ENCODE data around the gene TIMMDC1. TPM values are rescaled to one million over a fixed set of nuclear protein-coding genes. Genes with fewer than 3 reads are reported as not detected.
A peak's percentile ranks its signal among the peaks of the same experiment; 100 is the strongest.

Gene TIMMDC1
- total RNA-seq, 1 experiment from 2014 or later: 109 TPM

DNA sequence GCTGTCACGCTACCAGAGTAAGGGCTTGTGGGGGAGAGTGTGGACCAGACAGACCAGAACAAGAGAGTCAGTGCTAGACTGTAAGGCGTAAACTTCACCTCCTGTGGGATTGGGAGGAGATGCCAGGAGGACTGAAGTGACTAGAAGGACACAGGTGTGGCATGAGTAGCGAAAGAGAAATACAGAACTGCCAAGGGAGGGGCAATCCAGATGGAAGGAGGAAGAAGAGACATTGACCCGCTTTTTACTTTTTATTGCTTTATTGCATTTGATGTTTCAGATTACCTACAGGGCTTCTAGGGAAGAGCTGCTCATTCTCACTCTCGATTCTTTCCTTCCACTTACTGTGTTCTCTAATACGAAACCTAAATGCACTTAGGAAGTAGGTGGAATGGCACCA lies 27.5 kb upstream of the TIMMDC1 start:
- H3K18ac ChIP-seq (ENCODE audit: insufficient read length, low read depth, low read length): no peak overlapping the region
- no peaks in the 10 kb centered on the region; a peak in 1 of 5 replicates for H3K9me3 Mint-ChIP-seq
- H3K4me3 Mint-ChIP-seq: peak overlapping the region in 1 of 2 experiments; percentile 1; a peak in 1 of 5 replicates
- no peak overlapping the region for H3K4ac ChIP-seq (ENCODE audit: low read depth, low read length)
- H3K79me2 ChIP-seq (ENCODE audit: insufficient read depth, low read length): no peaks in the 10 kb centered on the region
- H4K5ac ChIP-seq (ENCODE audit: insufficient read length, low read depth, low read length): no peak overlapping the region
- no CpG with 5 or more reads among the region's 6 CpGs for WGBS (ENCODE audit: extremely low coverage, insufficient read length, low lambda C conversion rate)
- no peak overlapping the region for H3K27ac ChIP-seq (ENCODE audit: insufficient read length, low read depth, low read length)
- no peak overlapping the region for H2BK20ac ChIP-seq (ENCODE audit: low read depth, low read length, poor library complexity, severe bottlenecking)
- H3K27me3 ChIP-seq (ENCODE audit: insufficient read depth, low read length): no peaks in the 10 kb centered on the region
- H3K4me2 ChIP-seq (ENCODE audit: insufficient read depth, insufficient read length, low read length): no peak overlapping the region
- no peak for DNase-seq
- H3K9ac ChIP-seq (ENCODE audit: extremely low read depth, insufficient read length, low read length): no peak overlapping the region
- H2AFZ ChIP-seq (ENCODE audit: low read length): no peak overlapping the region
- H3K27me3 Mint-ChIP-seq (ENCODE audit: low read depth): no peaks in the 10 kb centered on the region
- no peak overlapping the region for H3K23ac ChIP-seq (ENCODE audit: insufficient read length, low read depth, low read length)
- H3K36me3 Mint-ChIP-seq (ENCODE audit: insufficient read depth in 1 of 3, low read depth in 3 of 3): peaks cover 2 to 22% (median 19%) of the 10 kb centered on the region in 3 experiments
- H4K20me1 ChIP-seq (ENCODE audit: control insufficient read depth, insufficient read depth, insufficient read length): no peaks in the 10 kb centered on the region
- H3K27ac Mint-ChIP-seq: no peak overlapping the region
- H2BK15ac ChIP-seq (ENCODE audit: low read depth, low read length): no peak overlapping the region
- H3K14ac ChIP-seq (ENCODE audit: insufficient read depth, low read length): no peak overlapping the region
- H2BK120ac ChIP-seq (ENCODE audit: low read depth, low read length, poor library complexity, severe bottlenecking): no peak overlapping the region
- peaks cover 5% of the 10 kb centered on the region for H3K79me1 ChIP-seq (ENCODE audit: insufficient read depth, low read depth, low read length, poor library complexity, severe bottlenecking)
- H4K91ac ChIP-seq (ENCODE audit: insufficient read length, low read depth, low read length): no peak overlapping the region
- H2AK5ac ChIP-seq (ENCODE audit: insufficient read length, low read length): no peak overlapping the region
- peaks cover 3% of the 10 kb centered on the region; the same call in 1 of the 2 replicates for H3K4me1 ChIP-seq (ENCODE audit: insufficient read depth, low read length)
- TF ChIP-seq, protein P1, sequence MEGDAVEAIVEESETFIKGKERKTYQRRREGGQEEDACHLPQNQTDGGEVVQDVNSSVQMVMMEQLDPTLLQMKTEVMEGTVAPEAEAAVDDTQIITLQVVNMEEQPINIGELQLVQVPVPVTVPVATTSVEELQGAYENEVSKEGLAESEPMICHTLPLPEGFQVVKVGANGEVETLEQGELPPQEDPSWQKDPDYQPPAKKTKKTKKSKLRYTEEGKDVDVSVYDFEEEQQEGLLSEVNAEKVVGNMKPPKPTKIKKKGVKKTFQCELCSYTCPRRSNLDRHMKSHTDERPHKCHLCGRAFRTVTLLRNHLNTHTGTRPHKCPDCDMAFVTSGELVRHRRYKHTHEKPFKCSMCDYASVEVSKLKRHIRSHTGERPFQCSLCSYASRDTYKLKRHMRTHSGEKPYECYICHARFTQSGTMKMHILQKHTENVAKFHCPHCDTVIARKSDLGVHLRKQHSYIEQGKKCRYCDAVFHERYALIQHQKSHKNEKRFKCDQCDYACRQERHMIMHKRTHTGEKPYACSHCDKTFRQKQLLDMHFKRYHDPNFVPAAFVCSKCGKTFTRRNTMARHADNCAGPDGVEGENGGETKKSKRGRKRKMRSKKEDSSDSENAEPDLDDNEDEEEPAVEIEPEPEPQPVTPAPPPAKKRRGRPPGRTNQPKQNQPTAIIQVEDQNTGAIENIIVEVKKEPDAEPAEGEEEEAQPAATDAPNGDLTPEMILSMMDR (conservative IDR thresholded peaks at IDR 0.05): no peak
- no peak overlapping the region for H2BK5ac ChIP-seq (ENCODE audit: insufficient read length, low read length)
- no peak overlapping the region for H2BK12ac ChIP-seq (ENCODE audit: insufficient read length, low read depth, low read length)
- H3K4me1 Mint-ChIP-seq: peaks cover 17 to 19% of the 10 kb centered on the region in 2 experiments
- no peak overlapping the region for H4K8ac ChIP-seq (replicated peaks; ENCODE audit: insufficient read length, low read depth, low read length)
- no peak overlapping the region for H3T11ph ChIP-seq (ENCODE audit: low read length)
- no peak overlapping the region for H3K56ac ChIP-seq (ENCODE audit: insufficient read length, low read depth, low read length)
- no peaks in the 10 kb centered on the region for H3K9me3 ChIP-seq (ENCODE audit: control insufficient read depth, low read depth, low read length)
- H3K23me2 ChIP-seq (ENCODE audit: insufficient read length, low read depth, low read length, poor library complexity, severe bottlenecking): no peaks in the 10 kb centered on the region
